Head of caudate nucleus (tissue), 42 donors: ENCODE results near the gene GPX4.

Experiments used
- DNase-seq, 42 donors: peaks; one replicate each; pipeline versions ENCODE4 v3.0.0 to v3.0.0-alpha.2; 2020 to 2021; ENCODE audit warnings: mixed read lengths in 7 of 42
- intact Hi-C: fragments of 100-400 bp; cut with DNase I; formaldehyde crosslinking; loops from one replicate; pipeline ENCODE4 v1.15.0; 2022

GPX4 gene

GRCh38 chr19:1082165-1082927, 21.4 kb upstream of the GPX4 start:
- no peak for DNase-seq
- intact Hi-C loops: no loop called here

- intact Hi-C loops: no loop called here
- no peak for DNase-seq
These were observed 20.6 kb upstream of the GPX4 start for GRCh38 chr19:1082928-1083816.

GRCh38 chr19:1084024-1084868, 19.5 kb upstream of the GPX4 start:
- DNase-seq: no peak
- intact Hi-C loops: no loop called here

GRCh38 chr19:1085053-1085658, 18.6 kb upstream of the GPX4 start:
- DNase-seq: no peak
- intact Hi-C loops: no loop called here

GRCh38 chr19:1085676-1086442, 17.9 kb upstream of the GPX4 start:
- DNase-seq: no peak
- intact Hi-C loops: no loop called here

- DNase-seq: no peak
- intact Hi-C loops: no loop called here
These were observed 17.2 kb upstream of the GPX4 start for GRCh38 chr19:1086613-1087012.

- intact Hi-C loops: no loop called here
- peak in 19 of 42 donors; percentile 34 to 69 (median 51) for DNase-seq
These were observed 15.9 kb upstream of the GPX4 start for GRCh38 chr19:1087813-1088415.

GRCh38 chr19:1088416-1089010, 15.3 kb upstream of the GPX4 start:
- peak in 1 of 42 donors; percentile 16 for DNase-seq
- intact Hi-C loops: no loop called here

GRCh38 chr19:1089126-1089771, 14.5 kb upstream of the GPX4 start:
- no peak for DNase-seq
- intact Hi-C loops: no loop called here

- intact Hi-C loops: no loop called here
- DNase-seq: no peak
These were observed 13.9 kb upstream of the GPX4 start for GRCh38 chr19:1089891-1090290.

- DNase-seq: peak in 16 of 42 donors; percentile 26 to 75 (median 54)
- intact Hi-C loops: no loop called here
These were observed 12.9 kb upstream of the GPX4 start for GRCh38 chr19:1090731-1091543.

GRCh38 chr19:1091544-1092175, 12.1 kb upstream of the GPX4 start:
- no peak for DNase-seq
- intact Hi-C loops: no loop called here

- DNase-seq: no peak
- intact Hi-C loops: no loop called here
These were observed 10.5 kb upstream of the GPX4 start for GRCh38 chr19:1093330-1093729.

GRCh38 chr19:1093811-1094553, 9.8 kb upstream of the GPX4 start:
- DNase-seq: no peak
- intact Hi-C loops: no loop called here

GRCh38 chr19:1094655-1094977, 9.2 kb upstream of the GPX4 start:
- no peak for DNase-seq
- intact Hi-C loops: no loop called here
